A549 treated with AZD9567 at 1 μM for 4 hours (cell line): ENCODE measurements around the gene RBM3. TPM values are rescaled to one million over a fixed set of nuclear protein-coding genes. Genes with fewer than 3 reads are reported as not detected.

Experiments used
- total RNA-seq: library from RNA; stranded (reverse); fragments of 200-300 nt; extraction: Qiagen RNA extraction; gene quantifications from 5 replicates; pipeline ENCODE4 v1.2.3, GENCODE V29; 2022; ENCODE audit not compliant: insufficient read depth

Gene RBM3
- 319 to 550 TPM (median 376 TPM) in 5 replicates for total RNA-seq

DNA sequence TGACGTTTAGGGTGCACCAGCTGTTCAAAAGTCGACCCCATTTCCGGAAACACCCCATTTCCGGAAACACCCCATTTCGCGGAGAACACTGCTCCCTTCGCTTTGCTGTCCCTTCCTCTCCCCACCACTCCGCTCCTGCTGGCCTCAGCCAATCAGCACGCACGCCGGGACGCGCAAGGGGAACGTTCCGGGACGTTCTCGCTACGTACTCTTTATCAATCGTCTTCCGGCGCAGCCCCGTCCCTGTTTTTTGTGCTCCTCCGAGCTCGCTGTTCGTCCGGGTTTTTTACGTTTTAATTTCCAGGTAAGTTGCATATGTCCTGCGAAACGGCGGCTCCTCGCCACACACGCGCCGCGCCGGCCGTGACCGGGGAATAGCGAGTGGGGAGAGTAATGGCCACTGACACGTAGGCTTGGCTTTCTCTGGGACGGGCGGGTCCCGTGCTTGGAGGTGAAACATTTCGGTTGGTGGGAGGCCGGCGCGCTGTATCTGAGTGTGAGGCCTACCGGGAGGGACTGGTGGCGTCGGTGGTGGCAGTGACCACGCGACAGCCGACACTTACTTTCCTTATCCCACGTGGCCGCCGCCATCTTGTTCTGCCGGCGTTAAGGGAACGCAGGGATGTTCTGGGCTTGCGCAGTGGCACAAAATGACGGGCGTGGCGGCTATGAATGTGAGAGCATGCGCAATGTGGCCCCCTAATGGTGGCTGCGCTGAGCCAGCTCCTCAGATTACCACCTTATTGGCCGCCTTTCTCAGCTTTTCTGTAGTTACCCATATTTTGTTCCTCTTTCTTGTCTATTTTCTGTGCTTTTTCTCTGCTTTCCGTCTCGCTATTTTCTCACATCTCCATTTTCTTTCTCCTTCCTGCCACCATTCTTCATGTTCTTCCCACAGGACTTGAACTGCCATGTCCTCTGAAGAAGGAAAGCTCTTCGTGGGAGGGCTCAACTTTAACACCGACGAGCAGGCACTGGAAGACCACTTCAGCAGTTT lies at the start of gene RBM3:
Gene RBM3 (plus strand): TSS at position 215 of the 997 bp plus-strand sequence. CDS start 697 bp downstream, at position 912.

DNA sequence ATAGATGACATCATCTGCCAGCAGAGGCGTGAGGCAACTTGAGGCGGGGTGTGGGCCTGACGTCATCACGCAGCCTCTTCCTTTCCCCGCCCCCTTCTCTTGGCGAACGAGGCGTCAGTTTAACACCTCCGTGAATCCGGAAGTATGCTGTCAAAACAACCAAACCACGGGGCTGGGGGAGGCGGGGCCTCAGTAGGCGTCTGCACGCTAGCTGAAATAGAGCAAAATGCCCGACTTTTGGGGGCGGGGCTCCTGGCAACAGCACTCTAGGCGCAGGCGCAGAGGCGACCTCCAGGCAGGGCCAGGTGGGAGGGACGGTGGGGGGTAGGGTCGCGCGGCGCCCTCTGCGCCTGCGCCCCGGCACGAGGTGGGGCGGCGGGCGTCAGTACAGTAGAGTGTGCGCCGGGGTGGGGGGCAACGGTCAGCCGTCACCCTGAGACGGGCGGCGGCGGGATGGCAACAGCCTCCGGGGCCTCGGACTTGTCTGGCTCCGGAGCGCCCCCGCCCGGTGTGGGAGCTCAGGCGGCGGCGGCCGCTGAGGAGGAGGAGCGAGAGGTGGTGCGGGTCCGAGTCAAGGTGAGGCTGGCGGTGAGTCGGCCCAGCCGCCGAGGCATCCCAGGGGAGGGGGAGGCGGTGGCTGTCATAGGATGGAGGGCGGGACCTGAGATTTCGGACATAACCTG lies 34.8 kb upstream of the RBM3 start, which contains the start of gene TBC1D25:
Gene TBC1D25 (plus strand): TSS at position 370 of the 683 bp plus-strand sequence. CDS start 84 bp downstream, at position 454.

GRCh38 chrX:48597353-48598264 lies 23.3 kb downstream of the RBM3 start, which contains the start of gene WDR13:
Gene WDR13 (plus strand): TSS chrX:48597492. CDS start chrX:48597997, 505 bp downstream.

Other genes with a start within 250 kb of the RBM3 start
- not detected in 5 replicates for gene SSX3, start 217.8 kb upstream of the RBM3 start, total RNA-seq
- gene SSX4, start 190.9 kb upstream of the RBM3 start, total RNA-seq = not detected in 5 replicates
- not detected in 5 replicates for gene SSX4B, start 162.5 kb upstream of the RBM3 start, total RNA-seq
- 0.19 to 0.31 TPM (median 0.27 TPM) in 3 of 5 replicates, not detected in the others for gene SLC38A5, start 104.2 kb upstream of the RBM3 start, total RNA-seq
- 69.3 to 81.1 TPM (median 71.8 TPM) in 5 replicates for gene FTSJ1, start 98.3 kb upstream of the RBM3 start, total RNA-seq
- gene PORCN, start 65.5 kb upstream of the RBM3 start, total RNA-seq = 13.8 to 17.0 TPM (median 15.7 TPM) in 5 replicates
- 143 to 159 TPM (median 152 TPM) in 5 replicates for gene EBP, start 52.7 kb upstream of the RBM3 start, total RNA-seq
- 9.7 to 13.2 TPM (median 11.5 TPM) in 5 replicates for gene TBC1D25, start 34.8 kb upstream of the RBM3 start, total RNA-seq
- 52.6 to 92.4 TPM (median 87.7 TPM) in 5 replicates for gene WDR13, start 23.0 kb downstream of the RBM3 start, total RNA-seq
- gene WAS, start 109.3 kb downstream of the RBM3 start, total RNA-seq = 0.31 to 0.52 TPM (median 0.36 TPM) in 4 of 5 replicates, not detected in the other
- gene SUV39H1, start 122.2 kb downstream of the RBM3 start, total RNA-seq = 17.9 to 21.6 TPM (median 20.6 TPM) in 5 replicates
- gene GLOD5, start 187.3 kb downstream of the RBM3 start, total RNA-seq = not detected in 5 replicates
- not detected in 5 replicates for gene GATA1, start 212.1 kb downstream of the RBM3 start, total RNA-seq
- gene HDAC6, start 227.6 kb downstream of the RBM3 start, total RNA-seq = 29.7 to 32.6 TPM (median 31.5 TPM) in 5 replicates